Endothelial cell of hepatic sinusoid (primary cell): Measurements from ENCODE around the gene RPS5.
"Not testable (repeated sequence)": the region's sequence is repeated elsewhere in the genome, so short reads cannot be mapped to it uniquely, and the experiment has no call there.

Experiments used
- in situ Hi-C: cut with HindIII; loops from 2 replicates; pipeline ENCODE4 v1.10.0; 2017; ENCODE audit warnings: low sequenced_read_pairs

Gene RPS5

GRCh38 chr19:58403920-58404478 lies 16.9 kb downstream of the RPS5 start:
- in situ Hi-C loops = not testable (repeated sequence)

GRCh38 chr19:58406818-58407657 lies 20.0 kb downstream of the RPS5 start:
- in situ Hi-C loops = no loop called here

- in situ Hi-C loops = no loop called here
Measured at GRCh38 chr19:58407658-58408151, 20.6 kb downstream of the RPS5 start.

- in situ Hi-C loops = no loop called here
Measured at GRCh38 chr19:58408152-58409009, 21.3 kb downstream of the RPS5 start, which contains the start of gene ZNF584. Gene ZNF584 (plus strand): TSS chr19:58408649. CDS start chr19:58409148, 499 bp downstream.

- in situ Hi-C loops = no loop called here
Measured at GRCh38 chr19:58409010-58409790, 22.1 kb downstream of the RPS5 start.

DNA sequence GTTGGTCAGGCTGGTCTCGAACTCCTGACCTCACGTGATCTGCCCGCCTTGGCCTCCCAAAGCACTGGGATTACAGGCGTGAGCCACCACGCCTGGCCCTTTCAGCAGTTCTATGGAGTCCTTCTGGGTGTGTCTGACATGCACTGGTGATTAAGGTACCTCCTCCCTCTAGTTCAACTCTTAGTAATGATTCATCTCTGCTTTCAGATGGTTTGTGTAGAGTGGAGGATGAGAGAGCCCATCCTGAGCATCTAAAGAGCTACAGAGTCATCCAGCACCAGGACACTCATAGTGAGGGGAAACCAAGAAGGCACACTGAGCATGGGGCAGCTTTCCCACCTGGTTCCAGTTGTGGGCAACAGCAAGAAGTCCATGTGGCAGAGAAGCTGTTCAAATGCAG lies 29.5 kb downstream of the RPS5 start:
- in situ Hi-C loops = no loop called here

DNA sequence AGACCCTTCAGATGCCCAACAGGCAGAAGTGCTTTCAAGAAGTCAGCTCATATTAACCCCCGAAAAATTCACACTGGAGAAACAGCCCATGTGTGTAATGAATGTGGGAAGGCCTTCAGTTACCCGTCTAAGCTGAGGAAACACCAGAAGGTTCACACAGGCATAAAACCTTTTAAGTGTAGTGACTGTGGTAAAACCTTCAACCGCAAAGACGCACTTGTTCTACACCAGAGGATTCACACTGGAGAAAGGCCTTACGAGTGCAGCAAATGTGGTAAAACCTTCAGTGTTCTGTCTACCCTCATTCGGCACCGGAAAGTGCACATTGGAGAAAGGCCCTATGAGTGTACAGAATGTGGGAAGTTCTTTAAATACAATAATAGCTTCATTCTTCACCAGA lies 30.0 kb downstream of the RPS5 start:
- in situ Hi-C loops = no loop called here

GRCh38 chr19:58428617-58429016 lies 41.5 kb downstream of the RPS5 start:
- in situ Hi-C loops = no loop called here

DNA sequence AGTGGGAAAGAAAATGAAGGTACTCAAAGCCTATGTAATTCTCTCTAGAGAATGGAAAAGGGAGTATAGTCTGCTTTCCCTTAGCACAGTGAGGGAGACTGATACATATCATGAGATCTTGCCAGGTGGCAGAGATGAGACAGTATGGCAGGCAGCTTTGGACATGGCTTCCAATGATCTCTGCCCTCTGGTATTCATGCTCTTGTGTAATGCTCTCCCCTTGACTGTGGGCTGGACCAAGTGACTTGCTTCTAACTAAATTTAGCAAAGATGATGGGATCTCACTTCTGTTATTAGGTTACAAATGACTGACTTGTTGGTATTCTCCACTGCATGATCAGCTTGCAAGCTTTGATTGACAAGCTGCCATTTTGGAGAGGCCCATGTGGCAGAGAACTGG lies 42.7 kb downstream of the RPS5 start:
- in situ Hi-C loops = no loop called here

- in situ Hi-C loops = no loop called here
Measured at GRCh38 chr19:58434217-58434616, 47.1 kb downstream of the RPS5 start.

- in situ Hi-C loops = no loop called here
Measured at GRCh38 chr19:58439576-58440554, 52.8 kb downstream of the RPS5 start, which contains the start of gene ZNF132. Gene ZNF132 (minus strand): TSS chr19:58440153. CDS start chr19:58439821, 332 bp downstream.

DNA sequence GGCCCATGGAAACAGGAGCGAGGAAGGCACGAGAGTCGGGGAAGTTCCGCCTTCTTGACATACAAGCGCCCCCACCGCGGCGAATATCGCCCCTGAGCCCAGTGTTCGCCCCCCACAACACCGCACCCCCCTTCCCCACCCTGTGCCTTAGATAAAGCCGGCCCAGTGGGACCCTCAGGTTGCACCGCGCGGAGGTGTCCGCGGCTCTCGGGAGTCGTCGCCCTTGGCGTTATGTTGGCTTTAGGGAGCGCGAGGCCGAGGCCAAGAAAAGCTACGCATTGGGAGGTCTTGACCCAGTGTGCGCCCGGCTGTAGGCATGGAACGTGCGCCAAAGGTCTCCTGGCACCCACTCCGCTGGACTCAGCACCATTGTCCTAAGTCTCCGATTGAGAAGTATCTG lies 53.5 kb downstream of the RPS5 start:
- in situ Hi-C loops = no loop called here

DNA sequence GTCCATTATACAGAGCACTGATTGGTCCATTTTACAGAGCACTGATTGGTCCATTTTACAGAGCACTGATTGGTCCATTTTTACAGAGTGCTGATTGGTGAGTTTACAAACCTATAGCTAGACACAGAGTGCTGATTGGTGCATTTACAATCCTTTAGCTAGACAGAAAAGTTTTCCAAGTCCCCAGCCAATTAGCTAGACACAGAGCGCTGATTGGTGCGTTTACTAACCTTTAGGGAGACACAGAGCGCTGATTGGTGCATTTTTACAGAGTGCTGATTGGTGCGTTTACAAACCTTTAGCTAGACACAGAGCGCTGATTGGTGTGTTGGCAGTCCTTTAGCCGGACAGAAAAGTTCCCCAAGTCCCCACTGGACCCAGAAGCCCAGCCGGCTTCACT lies 55.9 kb downstream of the RPS5 start:
- in situ Hi-C loops = not testable (repeated sequence)
